Measurements from ENCODE around the gene MTSS2.

Gene MTSS2

GRCh38 chr16:70697594-70698170, 11.8 kb upstream of the MTSS2 start:
- DNase-seq = no peak

GRCh38 chr16:70696952-70697593, 11.2 kb upstream of the MTSS2 start:
- DNase-seq = no peak

- no peak for DNase-seq
These were observed 10.5 kb upstream of the MTSS2 start for GRCh38 chr16:70696355-70696754.

DNA sequence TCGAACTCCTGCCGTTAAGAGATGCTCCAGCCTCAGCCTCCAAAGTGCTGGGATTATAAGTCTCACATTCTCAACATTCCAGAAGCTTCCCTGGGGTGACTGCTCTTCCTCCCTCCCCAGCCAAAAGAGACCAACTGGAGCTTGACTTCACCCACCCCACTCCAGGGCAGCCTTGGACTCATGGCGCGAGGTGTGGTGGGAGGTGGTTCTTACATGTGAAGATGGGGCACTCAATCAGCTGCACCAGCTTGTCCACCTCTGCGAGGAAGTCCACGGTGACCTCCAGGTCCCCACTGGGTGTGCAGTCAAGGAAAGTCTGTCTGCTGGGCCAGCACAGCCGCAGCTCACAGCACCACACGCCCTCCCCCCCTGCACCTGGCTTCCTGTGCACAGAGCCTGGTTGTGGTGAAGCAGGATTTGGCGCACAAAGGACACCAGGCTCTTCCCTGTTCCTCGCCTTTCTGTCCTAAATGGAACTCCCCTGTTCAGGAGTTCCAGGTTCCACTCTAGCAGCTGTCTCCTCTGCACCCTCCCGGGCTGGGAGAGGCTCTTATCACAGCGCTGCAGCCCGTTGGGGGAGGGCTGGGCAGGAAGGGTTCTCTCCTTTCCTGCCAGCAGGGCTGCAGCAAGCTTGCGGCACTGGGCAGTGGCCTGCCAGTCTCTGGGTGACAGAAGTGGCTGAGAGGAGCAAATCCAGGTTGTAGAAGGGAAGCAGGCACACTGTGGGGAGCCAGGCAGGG, 9.6 kb upstream of the MTSS2 start:
- no peak for DNase-seq

GRCh38 chr16:70694868-70695218, 9.0 kb upstream of the MTSS2 start:
- DNase-seq = no peak

DNA sequence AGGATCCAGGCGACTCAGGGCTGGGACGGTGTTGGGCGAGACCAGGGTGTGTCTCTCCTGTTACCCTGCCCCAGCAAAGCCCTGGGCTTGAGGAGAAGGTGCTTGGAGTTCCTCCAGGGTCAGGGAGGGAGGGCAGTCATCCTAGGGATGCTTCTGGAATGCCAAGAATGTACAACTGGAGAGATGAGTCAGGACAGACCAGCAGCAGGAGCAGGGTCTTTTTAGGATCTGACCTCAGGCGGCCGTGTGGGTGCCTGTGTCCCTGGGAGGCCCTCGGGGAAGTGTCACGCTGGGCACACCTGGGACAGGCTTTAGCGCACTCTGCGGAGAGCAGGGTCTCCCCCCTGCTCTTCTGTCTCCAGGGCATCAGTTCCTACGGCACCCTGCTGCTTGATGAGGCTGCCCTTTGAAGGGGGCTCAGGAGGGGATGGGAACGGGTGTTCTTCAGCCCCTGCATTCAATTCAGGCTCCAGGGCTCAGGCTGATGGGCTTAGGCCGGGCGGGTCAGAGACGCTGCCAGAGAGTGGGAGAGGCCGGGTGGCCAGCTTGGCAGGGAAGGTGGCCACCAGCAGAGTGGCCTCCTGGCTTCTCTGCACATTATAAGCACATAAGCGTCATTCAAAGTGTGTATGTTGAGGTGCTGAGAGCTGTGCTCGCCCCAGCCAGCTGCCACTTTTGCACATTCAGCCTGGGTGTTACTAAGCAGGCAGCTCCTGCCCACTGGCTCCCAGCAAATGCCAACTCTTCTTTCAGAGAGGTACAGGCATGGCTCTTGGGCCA, 8.4 kb upstream of the MTSS2 start:
- DNase-seq = no peak

GRCh38 chr16:70692873-70693671, 7.2 kb upstream of the MTSS2 start:
- no peak for DNase-seq

DNA sequence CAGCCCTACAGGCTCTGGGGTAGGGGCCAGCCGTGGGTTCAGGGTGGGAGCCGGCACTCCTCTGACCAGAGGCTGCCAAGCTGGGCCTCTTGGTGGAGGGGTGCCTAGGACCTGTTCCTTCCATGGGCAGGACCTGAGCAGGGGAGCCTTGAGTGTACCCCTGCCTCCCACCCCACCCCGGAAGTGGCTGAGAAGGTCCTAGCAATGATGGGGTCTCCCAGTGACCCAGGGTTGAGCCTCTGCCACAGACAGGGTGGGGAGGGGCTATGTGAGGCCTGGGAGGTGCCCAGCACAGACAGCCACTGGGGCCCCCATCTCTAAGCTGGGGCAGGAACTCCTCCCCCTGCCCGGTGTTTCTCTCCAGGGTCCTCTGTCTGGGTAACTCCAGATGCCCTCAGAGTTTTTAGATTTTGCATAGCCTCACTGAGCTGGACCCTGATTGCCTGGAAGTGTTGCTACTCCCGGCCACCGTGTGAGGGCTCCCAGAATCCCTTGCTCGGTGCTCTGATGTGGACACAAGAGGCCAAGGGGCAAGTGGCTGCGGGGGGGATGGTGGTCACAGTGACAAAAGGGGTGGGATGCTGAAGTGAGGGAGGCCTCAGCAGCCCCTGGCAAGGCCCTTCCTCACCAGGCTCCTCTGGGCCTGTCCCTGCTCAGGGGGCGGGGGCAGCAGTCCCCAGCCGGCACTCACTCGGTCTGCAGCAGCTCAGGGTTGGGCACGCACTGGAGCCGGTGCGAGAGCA, 6.4 kb upstream of the MTSS2 start:
- no peak for DNase-seq

DNA sequence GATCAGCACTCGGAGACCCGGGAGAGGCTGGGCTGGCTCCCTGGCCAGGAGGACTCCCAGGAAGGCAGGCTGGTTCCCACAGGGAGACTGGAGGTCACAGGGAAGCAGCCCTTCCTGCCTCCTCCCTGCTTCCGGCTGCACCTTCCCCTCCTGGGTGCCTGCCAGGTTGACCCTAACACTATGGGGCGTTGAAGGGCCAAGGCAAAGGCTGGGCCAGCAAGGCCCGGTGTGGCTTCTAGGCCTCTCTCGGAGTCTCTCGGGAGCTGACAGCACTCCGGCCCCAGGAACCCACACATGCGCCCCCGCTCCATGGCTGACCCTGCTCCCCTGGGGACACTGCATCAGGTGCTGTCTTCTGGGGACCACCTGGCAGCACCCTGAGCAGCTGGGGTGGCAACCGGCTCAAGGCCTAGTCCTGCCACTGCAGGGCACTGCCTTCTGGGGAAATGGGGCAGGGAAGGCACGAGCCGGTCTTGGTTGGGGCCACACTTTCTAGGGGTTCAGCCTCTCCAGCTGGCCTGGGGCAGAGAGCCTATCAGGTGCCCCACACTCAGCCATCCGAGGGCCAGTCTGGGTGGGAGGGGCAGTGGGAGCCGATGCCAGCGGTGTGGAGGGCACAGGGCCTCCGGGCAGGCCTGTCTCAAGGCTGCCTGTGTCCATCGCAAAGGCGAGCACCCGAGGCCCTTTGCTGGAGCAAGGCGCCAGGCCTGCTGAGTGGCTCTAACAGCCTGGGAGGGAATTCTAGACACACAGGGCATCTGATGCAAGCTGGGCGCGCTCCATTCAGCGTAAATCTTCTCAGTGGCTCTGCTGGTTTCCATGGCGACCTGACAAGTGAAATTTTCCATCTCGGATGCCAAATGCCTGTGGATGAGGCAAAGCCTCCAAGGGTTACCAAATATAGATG, 5.6 kb upstream of the MTSS2 start:
- no peak for DNase-seq

GRCh38 chr16:70689970-70690891, 4.4 kb upstream of the MTSS2 start:
- no peak for DNase-seq

DNA sequence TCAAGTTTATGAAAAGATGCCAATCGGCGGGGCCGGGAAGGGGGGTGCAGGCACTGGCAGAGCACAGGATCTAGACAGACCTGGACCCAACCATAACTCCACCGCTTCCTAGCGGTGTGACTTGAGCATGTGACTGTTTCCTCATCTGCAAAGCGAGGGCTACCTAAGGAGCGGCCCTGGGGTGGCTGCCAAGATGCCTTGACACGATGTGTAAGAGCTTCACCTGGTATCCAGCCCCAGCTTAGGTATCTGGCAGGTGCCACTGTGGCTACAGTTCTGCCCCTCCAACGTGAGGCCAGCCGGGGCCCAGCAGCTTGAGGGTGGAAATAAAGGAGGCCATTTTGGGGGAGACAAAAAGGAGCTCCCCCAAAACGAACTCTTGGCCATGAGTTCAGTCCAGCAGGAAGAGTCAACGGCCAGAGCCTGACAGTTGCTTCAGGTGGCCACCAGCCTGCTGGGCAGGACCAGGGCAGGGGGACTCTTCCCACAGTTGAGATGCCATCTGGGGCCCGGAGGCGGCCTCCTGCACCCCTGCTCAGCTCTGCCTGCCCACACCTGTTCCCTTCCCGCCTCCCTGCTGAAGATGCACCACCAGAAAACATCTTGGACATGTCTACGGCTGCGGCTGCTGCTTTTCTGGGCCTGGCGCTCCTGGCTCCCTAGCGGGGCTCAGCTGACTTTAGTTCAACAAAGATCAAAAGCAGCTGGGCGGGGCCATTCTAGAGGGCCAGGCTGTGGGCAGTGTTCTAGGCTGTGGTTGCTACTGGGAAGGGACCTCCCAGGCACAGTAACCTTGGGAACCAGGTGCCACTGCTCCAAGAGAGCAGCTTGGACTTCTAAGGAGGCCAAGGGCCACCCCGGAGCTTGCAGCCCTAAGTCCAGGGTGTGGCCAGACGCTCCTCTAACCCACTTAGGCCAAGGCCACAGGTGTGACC, 3.4 kb upstream of the MTSS2 start:
- no peak for DNase-seq

- no peak for DNase-seq
These were observed 2.4 kb upstream of the MTSS2 start for GRCh38 chr16:70688246-70688742.

- no peak for DNase-seq
These were observed 1.9 kb upstream of the MTSS2 start for GRCh38 chr16:70687671-70688245.

DNA sequence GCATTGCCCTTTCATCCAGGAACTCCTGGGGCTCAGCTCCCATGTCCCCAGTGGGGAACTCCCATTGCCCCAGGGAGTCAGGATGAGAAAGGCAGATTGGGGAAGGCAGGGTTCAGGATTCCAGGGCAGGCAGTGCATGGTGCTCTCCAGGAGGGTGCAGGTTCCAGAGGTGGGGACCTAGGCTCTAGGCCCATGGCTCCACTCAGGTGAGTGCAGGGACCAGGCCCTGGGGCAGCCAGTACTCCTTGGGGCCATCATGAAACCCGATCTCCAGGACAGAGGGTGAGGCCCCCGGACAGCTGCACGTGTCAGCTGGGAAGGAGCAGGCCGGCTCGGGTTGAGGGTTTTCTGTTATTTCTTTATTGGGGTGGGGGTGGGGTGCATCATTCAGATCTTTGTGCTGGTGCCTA, 1.3 kb upstream of the MTSS2 start:
- no peak for DNase-seq

DNA sequence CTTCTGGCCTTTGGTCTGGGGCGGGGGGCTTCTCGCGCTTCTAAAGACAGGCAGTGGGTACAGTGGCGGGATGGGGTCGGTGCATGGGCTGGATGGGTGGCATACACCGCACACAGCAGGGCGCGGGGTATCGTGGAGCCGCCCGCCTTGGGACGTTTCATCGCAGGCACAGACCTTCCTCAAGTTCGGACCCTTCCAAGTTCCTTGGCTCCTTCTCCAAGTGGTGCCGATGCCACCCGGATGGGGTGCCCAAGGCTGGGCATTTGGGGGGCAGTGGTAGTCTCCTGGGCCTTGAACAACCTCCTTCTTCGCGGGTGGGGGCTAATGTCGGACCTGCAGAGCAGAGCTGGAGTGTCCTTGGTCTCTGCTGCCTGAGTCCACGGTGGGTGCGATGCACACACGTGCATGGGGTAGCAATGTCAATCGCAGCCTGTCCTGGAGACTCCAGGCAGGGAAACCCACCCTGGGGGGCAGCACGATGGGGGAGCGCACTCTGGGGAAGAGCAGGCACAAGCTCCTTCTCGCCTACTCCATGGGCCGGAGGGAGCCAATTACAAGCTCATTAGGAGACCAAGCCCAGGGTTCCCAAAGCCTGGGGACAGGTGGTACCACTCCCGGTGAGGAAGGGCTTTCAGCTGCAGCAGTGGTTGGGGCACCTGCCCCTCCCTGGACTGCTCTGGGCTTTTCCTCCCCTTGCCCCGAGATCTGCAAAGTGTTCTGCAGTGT, 686 bp upstream of the MTSS2 start:
- DNase-seq = no peak

DNA sequence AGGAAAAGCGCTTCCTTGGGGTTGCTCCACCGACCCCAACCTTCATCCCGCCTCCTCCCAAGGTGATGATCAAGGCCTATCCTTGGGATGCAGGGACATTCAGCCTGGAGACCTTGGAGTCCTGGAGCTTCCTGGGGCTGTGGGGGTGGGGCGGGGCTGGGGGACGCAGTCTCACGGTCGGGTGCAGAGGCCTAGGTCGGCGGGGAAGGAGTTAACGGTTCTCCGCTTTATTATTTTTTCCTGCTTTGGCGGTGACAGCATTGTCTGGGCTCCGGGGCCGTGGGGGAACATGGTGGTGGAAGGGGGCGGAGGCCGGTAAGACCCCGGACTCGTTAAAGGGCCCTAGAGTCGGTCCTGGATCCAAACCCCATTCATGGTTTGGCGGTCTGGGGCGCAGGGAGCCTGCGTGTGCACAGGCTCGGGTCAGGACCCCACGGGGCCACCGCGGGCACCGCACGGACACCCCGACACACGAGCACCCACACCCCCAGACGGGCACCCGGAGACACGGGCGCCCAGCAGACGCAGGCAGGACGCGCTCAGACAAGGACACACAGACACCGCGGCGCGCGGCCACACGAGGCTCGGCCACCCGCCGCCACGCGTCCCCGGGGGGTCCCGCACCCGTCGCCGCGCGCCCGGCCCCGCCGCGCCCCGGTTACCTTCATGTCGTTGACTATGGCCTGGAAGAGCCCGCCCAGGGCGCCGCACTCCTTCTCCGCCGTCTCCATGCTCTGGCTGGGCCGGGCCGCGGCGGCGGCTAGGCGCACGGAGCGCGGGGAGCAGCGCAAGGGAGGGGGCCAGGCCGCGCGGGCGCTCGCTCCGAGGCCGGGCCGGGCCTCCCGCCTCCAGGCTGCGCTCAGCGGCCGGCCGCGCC, 554 bp downstream of the MTSS2 start:
- no peak for DNase-seq
